Astrocyte (in vitro differentiated cells and primary cell): ENCODE data around the gene TMEM130. TPM values are rescaled to one million over a fixed set of nuclear protein-coding genes. Genes with fewer than 3 reads are reported as not detected.

Experiments used
- DNase-seq: peaks from one replicate; pipeline ENCODE4 v3.0.0-alpha.2; 2010; ENCODE audit warnings: low read depth
- FAIRE-seq: peaks from 2 replicates; lab custom pipeline; 2011; peaks lifted over from hg19 to GRCh38; lab: Jason Lieb, UNC
- H2AFZ ChIP-seq: 2 replicates; pipeline ENCODE4 v1.6.0; 2012; ENCODE audit warnings: low read depth, low read length, inconsistent platforms
- H3K27ac ChIP-seq: 2 replicates; pipeline ENCODE4 v1.5.1; 2011; ENCODE audit warnings: low read depth, low read length, inconsistent platforms
- H3K27me3 ChIP-seq: 2 replicates; pipeline ENCODE4 v1.6.0; 2011; ENCODE audit warnings: low read length, inconsistent platforms; ENCODE audit not compliant: insufficient read depth
- H3K36me3 ChIP-seq: 2 replicates; pipeline ENCODE4 v1.5.1; 2011; ENCODE audit warnings: low read length, inconsistent platforms; ENCODE audit not compliant: insufficient read depth
- H3K4me1 ChIP-seq: 2 replicates; pipeline ENCODE4 v1.5.1; 2011; ENCODE audit warnings: low read length, inconsistent platforms; ENCODE audit not compliant: insufficient read depth
- H3K4me2 ChIP-seq: 2 replicates; pipeline ENCODE4 v1.6.0; 2012; ENCODE audit warnings: low read length, inconsistent platforms
- H3K4me3 ChIP-seq: 2 replicates; pipeline ENCODE4 v1.5.1; 2011; ENCODE audit warnings: low read depth, mild to moderate bottlenecking, low read length, inconsistent platforms; ENCODE audit not compliant: insufficient read depth
- H3K79me2 ChIP-seq: 2 replicates; pipeline ENCODE4 v1.6.0; 2012; ENCODE audit warnings: mild to moderate bottlenecking, low read length, inconsistent platforms; ENCODE audit not compliant: insufficient read depth
- H3K9ac ChIP-seq: 2 replicates; pipeline ENCODE4 v1.6.0; 2012; ENCODE audit warnings: mild to moderate bottlenecking, low read length, inconsistent platforms
- H3K9me3 ChIP-seq: 2 replicates; pipeline ENCODE4 v1.5.1; 2012; ENCODE audit warnings: low read depth, mild to moderate bottlenecking, low read length, inconsistent platforms; ENCODE audit not compliant: insufficient read depth
- H4K20me1 ChIP-seq: 2 replicates; pipeline ENCODE4 v1.6.0; 2012; ENCODE audit warnings: low read length, inconsistent platforms; ENCODE audit not compliant: insufficient read depth
- H3K27ac Mint-ChIP-seq: one replicate; pipeline ENCODE4 v1.8.0; 2021; ENCODE audit warnings: mild to moderate bottlenecking, mixed read lengths; ENCODE audit not compliant: unreplicated experiment
- H3K27me3 Mint-ChIP-seq: one replicate; pipeline ENCODE4 v1.8.0; 2021; ENCODE audit warnings: low read depth, mixed read lengths; ENCODE audit not compliant: unreplicated experiment
- H3K36me3 Mint-ChIP-seq: one replicate; pipeline ENCODE4 v1.8.0; 2021; ENCODE audit warnings: low read depth, mixed read lengths; ENCODE audit not compliant: unreplicated experiment
- H3K4me1 Mint-ChIP-seq: one replicate; pipeline ENCODE4 v1.8.0; 2021; ENCODE audit warnings: low read depth, mixed read lengths; ENCODE audit not compliant: unreplicated experiment
- H3K4me3 Mint-ChIP-seq: one replicate; pipeline ENCODE4 v1.8.0; 2021; ENCODE audit warnings: mild to moderate bottlenecking, moderate library complexity, mixed read lengths; ENCODE audit not compliant: unreplicated experiment
- H3K9me3 Mint-ChIP-seq: one replicate; pipeline ENCODE4 v1.8.0; 2021; ENCODE audit warnings: mild to moderate bottlenecking, mixed read lengths; ENCODE audit not compliant: unreplicated experiment
- EZH2 ChIP-seq: IDR thresholded peaks from 2 replicates; pipeline ENCODE4 v1.6.1; 2012; ENCODE audit warnings: mild to moderate bottlenecking, low read length, inconsistent platforms; ENCODE audit not compliant: insufficient read depth
- total RNA-seq: library from RNA; stranded (reverse); gene quantifications from 2 replicates; pipeline ENCODE4 v1.2.1, GENCODE V29; 2021
- TF ChIP-seq, protein P1 (sequence below): IDR thresholded peaks from 2 replicates; pipeline ENCODE4 v1.5.1; 2011; ENCODE audit warnings: low read depth, mild to moderate bottlenecking, inconsistent platforms, low read length, moderate library complexity; ENCODE audit not compliant: insufficient read depth

The TMEM130 gene
- total RNA-seq, 1 donor from 2014 or later, result 12.4 TPM

DNA sequence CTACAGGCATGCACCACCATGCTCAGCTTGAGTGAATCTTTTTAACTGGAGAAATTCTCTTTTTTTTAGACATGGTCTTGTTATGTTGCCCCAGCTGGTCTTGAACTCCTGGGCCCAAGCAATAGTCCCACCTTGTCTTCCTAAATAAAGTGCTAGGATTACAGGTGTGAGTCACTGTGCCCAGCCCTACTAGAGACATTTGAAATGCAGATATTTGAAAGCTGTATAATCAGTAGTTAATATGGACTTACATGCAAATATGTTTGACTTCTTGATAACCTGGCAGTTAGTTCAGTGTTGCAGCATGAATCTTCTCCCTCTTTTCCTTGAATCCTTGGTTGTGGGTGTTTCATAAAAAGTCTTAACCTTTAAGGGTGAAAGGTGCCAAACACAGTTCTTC is 17.2 kb upstream of the TMEM130 start:
- Mint-ChIP-seq H3K4me1 (no peaks in the 10 kb centered on the region), H3K27ac (no peak overlapping the region), H3K9me3 (no peaks in the 10 kb centered on the region), H3K27me3 (no peaks in the 10 kb centered on the region), H3K4me3 (no peak overlapping the region), H3K36me3 (no peaks in the 10 kb centered on the region)
- Histone ChIP-seq H3K27ac (no peak overlapping the region), H3K4me1 (no peaks in the 10 kb centered on the region), H2AFZ (no peak overlapping the region), H3K4me3 (no peak overlapping the region), H3K4me2 (no peak overlapping the region), H3K79me2 (peaks cover 42% of the 10 kb centered on the region), H3K9ac (no peak overlapping the region), H4K20me1 (peaks cover 44% of the 10 kb centered on the region), H3K36me3 (peaks cover 30% of the 10 kb centered on the region), H3K27me3 (no peaks in the 10 kb centered on the region), H3K9me3 (no peaks in the 10 kb centered on the region)
- TF ChIP-seq EZH2, result no peak
- TF ChIP-seq, protein P1, sequence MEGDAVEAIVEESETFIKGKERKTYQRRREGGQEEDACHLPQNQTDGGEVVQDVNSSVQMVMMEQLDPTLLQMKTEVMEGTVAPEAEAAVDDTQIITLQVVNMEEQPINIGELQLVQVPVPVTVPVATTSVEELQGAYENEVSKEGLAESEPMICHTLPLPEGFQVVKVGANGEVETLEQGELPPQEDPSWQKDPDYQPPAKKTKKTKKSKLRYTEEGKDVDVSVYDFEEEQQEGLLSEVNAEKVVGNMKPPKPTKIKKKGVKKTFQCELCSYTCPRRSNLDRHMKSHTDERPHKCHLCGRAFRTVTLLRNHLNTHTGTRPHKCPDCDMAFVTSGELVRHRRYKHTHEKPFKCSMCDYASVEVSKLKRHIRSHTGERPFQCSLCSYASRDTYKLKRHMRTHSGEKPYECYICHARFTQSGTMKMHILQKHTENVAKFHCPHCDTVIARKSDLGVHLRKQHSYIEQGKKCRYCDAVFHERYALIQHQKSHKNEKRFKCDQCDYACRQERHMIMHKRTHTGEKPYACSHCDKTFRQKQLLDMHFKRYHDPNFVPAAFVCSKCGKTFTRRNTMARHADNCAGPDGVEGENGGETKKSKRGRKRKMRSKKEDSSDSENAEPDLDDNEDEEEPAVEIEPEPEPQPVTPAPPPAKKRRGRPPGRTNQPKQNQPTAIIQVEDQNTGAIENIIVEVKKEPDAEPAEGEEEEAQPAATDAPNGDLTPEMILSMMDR, result no peak
- DNase-seq, result no peak
- FAIRE-seq, result no peak

DNA sequence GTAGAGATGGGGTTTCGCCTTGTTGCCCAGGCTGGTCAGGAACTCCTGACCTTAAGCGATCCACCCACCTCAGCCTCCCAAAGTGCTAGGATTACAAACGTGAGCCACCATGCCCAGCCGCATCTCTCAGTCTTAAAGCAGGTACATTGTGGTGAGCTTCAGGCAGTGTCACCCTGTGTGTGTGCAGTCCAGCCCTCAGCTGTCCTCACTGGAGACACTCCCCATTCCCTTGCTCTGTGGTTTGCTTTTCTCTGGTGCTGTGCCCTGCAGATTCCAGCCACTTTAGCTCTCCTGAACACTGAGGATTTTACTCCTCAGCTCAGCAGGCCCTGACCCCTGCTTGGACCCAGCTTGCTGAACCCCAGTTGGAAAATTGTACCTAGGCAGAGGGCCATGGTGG is 14.6 kb upstream of the TMEM130 start:
- TF ChIP-seq EZH2, result no peak
- TF ChIP-seq, protein P1, result no peak
- Histone ChIP-seq H3K36me3 (peaks cover 33% of the 10 kb centered on the region), H3K9ac (no peak overlapping the region), H3K9me3 (no peaks in the 10 kb centered on the region), H3K4me1 (peaks cover 6% of the 10 kb centered on the region), H3K4me2 (no peak overlapping the region), H4K20me1 (peaks cover 62% of the 10 kb centered on the region), H3K27me3 (no peaks in the 10 kb centered on the region), H2AFZ (no peak overlapping the region), H3K4me3 (no peak overlapping the region), H3K79me2 (peaks cover 66% of the 10 kb centered on the region), H3K27ac (no peak overlapping the region)
- DNase-seq (no peak), FAIRE-seq (no peak)
- Mint-ChIP-seq H3K27me3 (no peaks in the 10 kb centered on the region), H3K4me3 (no peak overlapping the region), H3K4me1 (no peaks in the 10 kb centered on the region), H3K9me3 (no peaks in the 10 kb centered on the region), H3K36me3 (no peaks in the 10 kb centered on the region), H3K27ac (no peak overlapping the region)

DNA sequence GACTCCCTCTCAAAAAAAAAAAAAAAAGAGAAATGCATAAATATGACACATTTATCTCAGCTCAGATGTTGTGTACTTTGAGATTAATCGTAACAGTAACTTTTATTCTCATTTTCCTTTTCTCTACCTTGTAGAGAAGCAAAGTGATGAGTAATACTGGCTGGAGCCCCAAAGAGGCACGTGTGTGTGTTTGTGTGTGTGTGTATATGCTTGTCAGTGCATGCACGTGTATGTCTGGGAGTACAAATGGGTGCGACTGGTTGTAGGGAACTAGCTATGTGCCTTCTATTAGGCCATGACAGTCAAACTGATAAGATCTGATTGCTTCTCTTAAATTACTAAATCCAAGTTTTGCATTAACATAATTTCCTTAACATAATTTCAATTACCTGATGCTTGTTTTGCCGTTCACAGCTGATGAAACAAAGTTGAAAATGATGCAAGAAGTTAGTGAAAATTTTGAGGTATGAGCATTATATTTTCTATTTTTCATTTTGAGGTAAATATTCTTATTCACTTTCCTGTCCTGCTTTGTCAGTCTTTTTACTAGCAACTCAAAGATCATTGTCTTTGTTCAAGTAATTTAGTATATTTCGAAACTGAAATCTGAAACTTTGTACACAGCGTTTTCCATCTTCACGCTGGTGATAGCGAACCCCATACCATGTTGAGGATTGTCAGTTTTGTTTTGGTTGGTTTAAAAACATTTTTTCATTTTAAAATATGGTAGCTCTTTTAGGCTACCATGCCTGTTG is 11.9 kb upstream of the TMEM130 start:
- Histone ChIP-seq H4K20me1 (peaks cover 51% of the 10 kb centered on the region), H3K27ac (no peak overlapping the region), H3K4me3 (no peak overlapping the region), H3K4me2 (no peak overlapping the region), H3K79me2 (peaks cover 66% of the 10 kb centered on the region), H3K4me1 (peaks cover 8% of the 10 kb centered on the region), H3K27me3 (no peaks in the 10 kb centered on the region), H3K9me3 (no peaks in the 10 kb centered on the region), H3K36me3 (peaks cover 26% of the 10 kb centered on the region), H3K9ac (no peak overlapping the region), H2AFZ (no peak overlapping the region)
- FAIRE-seq (no peak), DNase-seq (no peak)
- H3K4me1 Mint-ChIP-seq, result no peaks in the 10 kb centered on the region
- H3K27ac Mint-ChIP-seq, result no peak overlapping the region
- no peaks in the 10 kb centered on the region for H3K9me3 Mint-ChIP-seq
- no peak for TF ChIP-seq EZH2
- TF ChIP-seq, protein P1, result no peak
- H3K4me3 Mint-ChIP-seq, result no peak overlapping the region
- no peaks in the 10 kb centered on the region for H3K27me3 Mint-ChIP-seq
- H3K36me3 Mint-ChIP-seq, result no peaks in the 10 kb centered on the region
